ENCODE measurements around the gene ANKH.

GRCh38 chr5:14902826-14903560 is 31.4 kb upstream of the ANKH start:
- TF ChIP-seq CTCF (IDR thresholded peaks at IDR 0.05) = no peak
- TF ChIP-seq EZH2 (IDR thresholded peaks at IDR 0.05) = no peak
- no peak for TF ChIP-seq EZH2phosphoT487 (IDR thresholded peaks at IDR 0.05)

Data from neural progenitor cell (in vitro differentiated cells).